ENCODE results near the gene PTOV1. TPM values are rescaled to one million over a fixed set of nuclear protein-coding genes. Genes with fewer than 3 reads are reported as not detected.
A peak's percentile ranks its signal among the peaks of the same experiment; 100 is the strongest.

Gene PTOV1
- total and polyA plus RNA-seq, 10 of the 15 experiments (the other 5 are each of a cell fraction or from before 2014, with no cell fraction given), result 3.2 to 83.5 (median 22.3) TPM

DNA sequence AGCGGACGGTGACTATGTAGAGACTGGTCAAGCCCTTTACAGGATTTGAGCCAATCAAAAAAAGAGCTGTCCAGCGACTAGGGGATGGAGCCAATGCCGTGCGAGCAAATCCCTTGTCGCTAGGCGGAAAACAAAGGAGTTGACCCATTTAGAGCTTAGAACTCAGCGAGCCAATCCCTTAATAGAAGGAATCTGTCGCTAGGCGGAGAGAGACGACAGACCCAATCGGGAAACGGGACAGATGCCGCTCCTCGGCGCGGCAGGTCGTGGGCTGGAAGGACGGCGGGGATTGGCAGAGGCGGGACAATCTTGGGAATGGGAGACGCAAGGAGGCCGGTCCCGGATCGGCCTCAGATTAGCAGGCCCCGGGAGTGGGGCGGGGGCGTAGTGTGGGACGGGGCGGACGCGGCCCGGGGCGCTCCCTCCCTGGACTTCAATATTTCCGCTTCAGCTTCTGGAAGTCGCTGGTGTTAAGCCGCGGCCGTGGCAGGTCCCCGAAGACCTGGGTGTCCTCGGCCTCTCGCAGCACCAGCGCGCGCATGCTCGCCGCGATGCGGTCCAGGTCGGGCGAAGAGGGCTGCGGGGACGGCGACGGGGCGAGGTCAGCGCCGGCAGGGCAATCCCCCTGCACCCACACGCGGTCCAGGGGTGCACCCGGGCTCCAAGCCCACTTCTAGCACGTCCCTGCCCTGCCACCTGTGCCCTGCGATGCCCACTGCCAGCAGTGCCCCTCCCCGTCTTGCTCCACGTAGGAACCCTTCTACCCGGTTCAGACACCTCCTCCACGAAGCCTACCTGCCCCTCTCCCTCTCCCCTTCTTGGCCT lies 18.7 kb downstream of the PTOV1 start (continued):
- TF ChIP-seq, protein P1, sequence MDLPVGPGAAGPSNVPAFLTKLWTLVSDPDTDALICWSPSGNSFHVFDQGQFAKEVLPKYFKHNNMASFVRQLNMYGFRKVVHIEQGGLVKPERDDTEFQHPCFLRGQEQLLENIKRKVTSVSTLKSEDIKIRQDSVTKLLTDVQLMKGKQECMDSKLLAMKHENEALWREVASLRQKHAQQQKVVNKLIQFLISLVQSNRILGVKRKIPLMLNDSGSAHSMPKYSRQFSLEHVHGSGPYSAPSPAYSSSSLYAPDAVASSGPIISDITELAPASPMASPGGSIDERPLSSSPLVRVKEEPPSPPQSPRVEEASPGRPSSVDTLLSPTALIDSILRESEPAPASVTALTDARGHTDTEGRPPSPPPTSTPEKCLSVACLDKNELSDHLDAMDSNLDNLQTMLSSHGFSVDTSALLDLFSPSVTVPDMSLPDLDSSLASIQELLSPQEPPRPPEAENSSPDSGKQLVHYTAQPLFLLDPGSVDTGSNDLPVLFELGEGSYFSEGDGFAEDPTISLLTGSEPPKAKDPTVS (IDR thresholded peaks at IDR 0.05; ENCODE audit: low read depth, low read length), result no peak
- peak in 1 of 2 experiments; percentile 59; a peak in 2 of 4 replicates for TF ChIP-seq SRF (IDR thresholded peaks at IDR 0.05; ENCODE audit: low read depth in 2 of 2, low read length in 2 of 2)
- no peak; the same call in 1 of the 2 replicates for TF ChIP-seq ZBED1 (IDR thresholded peaks at IDR 0.05; ENCODE audit: borderline replicate concordance)
- TF ChIP-seq, protein P2, sequence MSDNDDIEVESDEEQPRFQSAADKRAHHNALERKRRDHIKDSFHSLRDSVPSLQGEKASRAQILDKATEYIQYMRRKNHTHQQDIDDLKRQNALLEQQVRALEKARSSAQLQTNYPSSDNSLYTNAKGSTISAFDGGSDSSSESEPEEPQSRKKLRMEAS (IDR thresholded peaks at IDR 0.05; ENCODE audit: low read depth, low read length), result peak; percentile 37; the same call in 1 of the 2 replicates
- TF ChIP-seq, protein P3, sequence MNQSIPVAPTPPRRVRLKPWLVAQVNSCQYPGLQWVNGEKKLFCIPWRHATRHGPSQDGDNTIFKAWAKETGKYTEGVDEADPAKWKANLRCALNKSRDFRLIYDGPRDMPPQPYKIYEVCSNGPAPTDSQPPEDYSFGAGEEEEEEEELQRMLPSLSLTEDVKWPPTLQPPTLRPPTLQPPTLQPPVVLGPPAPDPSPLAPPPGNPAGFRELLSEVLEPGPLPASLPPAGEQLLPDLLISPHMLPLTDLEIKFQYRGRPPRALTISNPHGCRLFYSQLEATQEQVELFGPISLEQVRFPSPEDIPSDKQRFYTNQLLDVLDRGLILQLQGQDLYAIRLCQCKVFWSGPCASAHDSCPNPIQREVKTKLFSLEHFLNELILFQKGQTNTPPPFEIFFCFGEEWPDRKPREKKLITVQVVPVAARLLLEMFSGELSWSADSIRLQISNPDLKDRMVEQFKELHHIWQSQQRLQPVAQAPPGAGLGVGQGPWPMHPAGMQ (IDR thresholded peaks at IDR 0.05; ENCODE audit: borderline replicate concordance), result no peak
- no peak for TF ChIP-seq RAD51 (IDR thresholded peaks at IDR 0.05)
- TF ChIP-seq WRNIP1 (IDR thresholded peaks at IDR 0.05; ENCODE audit: borderline replicate concordance, low read depth, low read length), result no peak
- no peak for TF ChIP-seq NR2C2 (IDR thresholded peaks at IDR 0.05; ENCODE audit: borderline replicate concordance, control insufficient read depth, insufficient read length, low read depth)
- no peak for TF ChIP-seq TARDBP (IDR thresholded peaks at IDR 0.05; ENCODE audit: borderline replicate concordance)
- no peak for TF ChIP-seq ASH2L (IDR thresholded peaks at IDR 0.05; ENCODE audit: borderline replicate concordance, low read depth)
- TF ChIP-seq HDAC6 (IDR thresholded peaks at IDR 0.05; ENCODE audit: unreplicated experiment), result no peak
- TF ChIP-seq, protein P4, sequence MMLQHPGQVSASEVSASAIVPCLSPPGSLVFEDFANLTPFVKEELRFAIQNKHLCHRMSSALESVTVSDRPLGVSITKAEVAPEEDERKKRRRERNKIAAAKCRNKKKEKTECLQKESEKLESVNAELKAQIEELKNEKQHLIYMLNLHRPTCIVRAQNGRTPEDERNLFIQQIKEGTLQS (IDR thresholded peaks at IDR 0.05; ENCODE audit: borderline replicate concordance, extremely low read depth, low read depth, low read length), result no peak
- TF ChIP-seq, protein P5, sequence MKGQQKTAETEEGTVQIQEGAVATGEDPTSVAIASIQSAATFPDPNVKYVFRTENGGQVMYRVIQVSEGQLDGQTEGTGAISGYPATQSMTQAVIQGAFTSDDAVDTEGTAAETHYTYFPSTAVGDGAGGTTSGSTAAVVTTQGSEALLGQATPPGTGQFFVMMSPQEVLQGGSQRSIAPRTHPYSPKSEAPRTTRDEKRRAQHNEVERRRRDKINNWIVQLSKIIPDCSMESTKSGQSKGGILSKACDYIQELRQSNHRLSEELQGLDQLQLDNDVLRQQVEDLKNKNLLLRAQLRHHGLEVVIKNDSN (IDR thresholded peaks at IDR 0.05; ENCODE audit: borderline replicate concordance, extremely low read length, insufficient read depth, low read depth, low read length), result no peak
- TF ChIP-seq BCL11A (IDR thresholded peaks at IDR 0.05; ENCODE audit: low read depth, low read length), result no peak
- no peak for TF ChIP-seq FOXM1 (IDR thresholded peaks at IDR 0.05; ENCODE audit: low read depth, low read length)
- peak; percentile 81 for TF ChIP-seq NFYB (IDR thresholded peaks at IDR 0.05; ENCODE audit: insufficient read depth, low read depth, low read length)
- TF ChIP-seq, protein P6, sequence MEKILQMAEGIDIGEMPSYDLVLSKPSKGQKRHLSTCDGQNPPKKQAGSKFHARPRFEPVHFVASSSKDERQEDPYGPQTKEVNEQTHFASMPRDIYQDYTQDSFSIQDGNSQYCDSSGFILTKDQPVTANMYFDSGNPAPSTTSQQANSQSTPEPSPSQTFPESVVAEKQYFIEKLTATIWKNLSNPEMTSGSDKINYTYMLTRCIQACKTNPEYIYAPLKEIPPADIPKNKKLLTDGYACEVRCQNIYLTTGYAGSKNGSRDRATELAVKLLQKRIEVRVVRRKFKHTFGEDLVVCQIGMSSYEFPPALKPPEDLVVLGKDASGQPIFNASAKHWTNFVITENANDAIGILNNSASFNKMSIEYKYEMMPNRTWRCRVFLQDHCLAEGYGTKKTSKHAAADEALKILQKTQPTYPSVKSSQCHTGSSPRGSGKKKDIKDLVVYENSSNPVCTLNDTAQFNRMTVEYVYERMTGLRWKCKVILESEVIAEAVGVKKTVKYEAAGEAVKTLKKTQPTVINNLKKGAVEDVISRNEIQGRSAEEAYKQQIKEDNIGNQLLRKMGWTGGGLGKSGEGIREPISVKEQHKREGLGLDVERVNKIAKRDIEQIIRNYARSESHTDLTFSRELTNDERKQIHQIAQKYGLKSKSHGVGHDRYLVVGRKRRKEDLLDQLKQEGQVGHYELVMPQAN (conservative IDR thresholded peaks at IDR 0.05), result 0 out of 2 replicates have a peak, but pooled peaks have one; percentile 37
- TF ChIP-seq SMARCA5 (IDR thresholded peaks at IDR 0.05), result peak; percentile 68; the same call in 1 of the 2 replicates
- TF ChIP-seq TCF3 (IDR thresholded peaks at IDR 0.05; ENCODE audit: borderline replicate concordance, insufficient read depth, low read depth, low read length), result no peak
- TF ChIP-seq, protein P7, sequence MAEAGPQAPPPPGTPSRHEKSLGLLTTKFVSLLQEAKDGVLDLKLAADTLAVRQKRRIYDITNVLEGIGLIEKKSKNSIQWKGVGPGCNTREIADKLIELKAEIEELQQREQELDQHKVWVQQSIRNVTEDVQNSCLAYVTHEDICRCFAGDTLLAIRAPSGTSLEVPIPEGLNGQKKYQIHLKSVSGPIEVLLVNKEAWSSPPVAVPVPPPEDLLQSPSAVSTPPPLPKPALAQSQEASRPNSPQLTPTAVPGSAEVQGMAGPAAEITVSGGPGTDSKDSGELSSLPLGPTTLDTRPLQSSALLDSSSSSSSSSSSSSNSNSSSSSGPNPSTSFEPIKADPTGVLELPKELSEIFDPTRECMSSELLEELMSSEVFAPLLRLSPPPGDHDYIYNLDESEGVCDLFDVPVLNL (IDR thresholded peaks at IDR 0.05; ENCODE audit: low read depth, low read length), result no peak
- TF ChIP-seq RFX5 (IDR thresholded peaks at IDR 0.05; ENCODE audit: low read depth, low read length), result peak; percentile 100
- TF ChIP-seq TCF12 (IDR thresholded peaks at IDR 0.05; ENCODE audit: low read depth, low read length), result no peak

Data from GM12878 (cell line).